Muscle layer of duodenum (tissue), 2 donors: Measurements from ENCODE around the gene ZNF230.

Source experiments
- H3K27ac ChIP-seq: one replicate; pipeline ENCODE4 v1.7.0; 2013; ENCODE audit warnings: mild to moderate bottlenecking, low read length
- H3K27me3 ChIP-seq: one replicate; pipeline ENCODE4 v1.7.0; 2013; ENCODE audit warnings: low read depth, mild to moderate bottlenecking, control low read depth, low read length
- H3K36me3 ChIP-seq, 2 donors: one replicate each; pipeline ENCODE4 v1.7.0; 2013; ENCODE audit warnings: low read length in 2 of 2, control low read depth in 1 of 2, mild to moderate bottlenecking in 1 of 2; ENCODE audit not compliant: insufficient read depth in 2 of 2, control insufficient read depth in 1 of 2
- H3K4me1 ChIP-seq, 2 donors: one replicate each; pipeline ENCODE4 v1.7.0; 2013; ENCODE audit warnings: low read length in 2 of 2, mild to moderate bottlenecking in 2 of 2, control low read depth in 1 of 2, moderate library complexity in 1 of 2; ENCODE audit not compliant: insufficient read depth in 2 of 2, control insufficient read depth in 1 of 2
- H3K4me3 ChIP-seq, 2 donors: one replicate each; pipeline ENCODE4 v1.7.0; 2013; ENCODE audit warnings: low read length in 2 of 2, low read depth in 1 of 2, mild to moderate bottlenecking in 1 of 2
- H3K9me3 ChIP-seq, 2 donors: one replicate each; pipeline ENCODE4 v1.7.0; 2013; ENCODE audit warnings: low read length in 2 of 2, control low read depth in 1 of 2, mild to moderate bottlenecking in 1 of 2; ENCODE audit not compliant: control insufficient read depth in 1 of 2
- donor health status: healthy.

The ZNF230 gene

GRCh38 chr19:44002212-44002565 lies 568 bp upstream of the ZNF230 start:
- Histone ChIP-seq H3K4me1 (peaks cover 0 to 16% of the 10 kb centered on the region in 2 donors), H3K27ac (peak overlapping the region; percentile 65), H3K9me3 (peaks cover 12 to 29% of the 10 kb centered on the region in 2 donors), H3K36me3 (peaks cover 3 to 25% of the 10 kb centered on the region in 2 donors), H3K27me3 (no peaks in the 10 kb centered on the region), H3K4me3 (peak overlapping the region; percentile 83 to 89)

- peaks cover 0 to 16% of the 10 kb centered on the region in 2 donors for H3K4me1 ChIP-seq
- peak overlapping the region; percentile 65 for H3K27ac ChIP-seq
- H3K27me3 ChIP-seq: no peaks in the 10 kb centered on the region
- H3K36me3 ChIP-seq: peaks cover 17 to 31% of the 10 kb centered on the region in 2 donors
- H3K9me3 ChIP-seq: peaks cover 21 to 28% of the 10 kb centered on the region in 2 donors
- H3K4me3 ChIP-seq: peak overlapping the region; percentile 83 to 89
Observed at GRCh38 chr19:44003461-44004009, 778 bp downstream of the ZNF230 start.

DNA sequence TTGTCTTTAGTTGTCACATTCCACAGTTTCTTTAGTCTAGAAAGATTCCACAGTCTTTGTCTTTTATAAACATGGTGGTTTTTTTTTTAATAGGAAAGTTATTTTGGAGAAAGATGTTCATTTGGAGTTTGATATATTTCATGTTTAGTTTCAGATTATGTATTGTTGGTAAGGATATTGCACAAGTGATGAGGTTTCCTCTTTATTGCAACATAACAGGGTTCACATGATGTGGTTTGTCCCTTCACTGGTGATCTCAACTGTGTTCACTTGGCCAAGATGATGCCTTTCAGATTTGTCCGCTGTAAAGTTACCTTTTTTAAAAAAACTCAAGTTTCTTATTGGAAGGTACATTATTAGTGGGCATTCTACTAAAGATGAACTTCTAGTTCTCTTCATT lies 3.2 kb downstream of the ZNF230 start:
- Histone ChIP-seq H3K4me3 (peak overlapping the region; percentile 14 to 47), H3K36me3 (peaks cover 39 to 55% of the 10 kb centered on the region in 2 donors), H3K27me3 (no peaks in the 10 kb centered on the region), H3K9me3 (peaks cover 44 to 46% of the 10 kb centered on the region in 2 donors), H3K4me1 (peaks cover 0 to 16% of the 10 kb centered on the region in 2 donors), H3K27ac (no peak overlapping the region)

- peaks cover 0 to 9% of the 10 kb centered on the region in 2 donors for H3K4me1 ChIP-seq
- peaks cover 48 to 70% of the 10 kb centered on the region in 2 donors for H3K36me3 ChIP-seq
- peaks cover 58 to 59% of the 10 kb centered on the region in 2 donors for H3K9me3 ChIP-seq
- H3K4me3 ChIP-seq: peak overlapping the region in 1 of 2 donors; percentile 47
- no peaks in the 10 kb centered on the region for H3K27me3 ChIP-seq
- H3K27ac ChIP-seq: no peak overlapping the region
Observed at GRCh38 chr19:44007473-44007872, 4.7 kb downstream of the ZNF230 start.

DNA sequence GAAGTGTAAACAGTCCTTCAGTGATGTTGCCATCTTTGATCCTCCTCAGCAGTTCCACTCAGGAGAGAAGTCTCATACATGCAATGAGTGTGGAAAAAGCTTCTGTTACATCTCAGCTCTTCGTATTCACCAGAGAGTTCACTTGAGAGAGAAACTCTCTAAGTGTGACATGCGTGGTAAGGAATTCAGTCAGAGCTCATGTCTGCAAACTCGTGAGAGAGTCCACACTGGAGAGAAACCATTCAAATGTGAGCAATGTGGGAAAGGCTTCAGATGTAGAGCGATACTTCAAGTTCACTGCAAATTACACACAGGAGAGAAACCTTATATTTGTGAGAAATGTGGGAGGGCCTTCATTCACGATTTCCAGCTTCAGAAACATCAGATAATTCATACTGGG lies 7.7 kb downstream of the ZNF230 start:
- peaks cover 63 to 71% of the 10 kb centered on the region in 2 donors for H3K9me3 ChIP-seq
- no peaks in the 10 kb centered on the region for H3K27me3 ChIP-seq
- H3K4me1 ChIP-seq: no peaks in the 10 kb centered on the region
- no peak overlapping the region for H3K27ac ChIP-seq
- H3K36me3 ChIP-seq: peaks cover 48 to 77% of the 10 kb centered on the region in 2 donors
- peak overlapping the region; percentile 27 to 31 for H3K4me3 ChIP-seq

- peaks cover 0 to 12% of the 10 kb centered on the region in 2 donors for H3K9me3 ChIP-seq
- H3K4me3 ChIP-seq: no peak overlapping the region
- H3K36me3 ChIP-seq: no peaks in the 10 kb centered on the region
- H3K27me3 ChIP-seq: no peaks in the 10 kb centered on the region
- no peak overlapping the region for H3K27ac ChIP-seq
- no peaks in the 10 kb centered on the region for H3K4me1 ChIP-seq
Observed at GRCh38 chr19:44019498-44019897, 16.7 kb downstream of the ZNF230 start.

GRCh38 chr19:44021221-44021620 lies 18.5 kb downstream of the ZNF230 start:
- H3K9me3 ChIP-seq: peaks cover 0 to 8% of the 10 kb centered on the region in 2 donors
- H3K4me1 ChIP-seq: peaks cover 0 to 6% of the 10 kb centered on the region in 2 donors
- no peaks in the 10 kb centered on the region for H3K27me3 ChIP-seq
- no peak overlapping the region for H3K27ac ChIP-seq
- H3K4me3 ChIP-seq: no peak overlapping the region
- H3K36me3 ChIP-seq: no peaks in the 10 kb centered on the region

GRCh38 chr19:44024900-44025216 lies 22.1 kb downstream of the ZNF230 start:
- Histone ChIP-seq H3K27ac (no peak overlapping the region), H3K4me1 (peaks cover 0 to 7% of the 10 kb centered on the region in 2 donors), H3K9me3 (peaks cover 9 to 28% of the 10 kb centered on the region in 2 donors), H3K4me3 (peak overlapping the region; percentile 84 to 94), H3K36me3 (peaks cover 18 to 34% of the 10 kb centered on the region in 2 donors), H3K27me3 (no peaks in the 10 kb centered on the region)

- H3K9me3 ChIP-seq: peaks cover 14 to 34% of the 10 kb centered on the region in 2 donors
- H3K4me3 ChIP-seq: peak within 1 kb of the TSS; percentile 84 to 94
- peaks cover 19 to 39% of the 10 kb centered on the region in 2 donors for H3K36me3 ChIP-seq
- no peaks in the 10 kb centered on the region for H3K27me3 ChIP-seq
- peaks cover 0 to 7% of the 10 kb centered on the region in 2 donors for H3K4me1 ChIP-seq
- peak within 1 kb of the TSS; percentile 35 for H3K27ac ChIP-seq
Observed at GRCh38 chr19:44025217-44025936, 22.6 kb downstream of the ZNF230 start, which contains the start of gene ZNF222. ZNF222 (plus strand) TSS chr19:44025379; CDS start chr19:44025437, 58 bp downstream.

DNA sequence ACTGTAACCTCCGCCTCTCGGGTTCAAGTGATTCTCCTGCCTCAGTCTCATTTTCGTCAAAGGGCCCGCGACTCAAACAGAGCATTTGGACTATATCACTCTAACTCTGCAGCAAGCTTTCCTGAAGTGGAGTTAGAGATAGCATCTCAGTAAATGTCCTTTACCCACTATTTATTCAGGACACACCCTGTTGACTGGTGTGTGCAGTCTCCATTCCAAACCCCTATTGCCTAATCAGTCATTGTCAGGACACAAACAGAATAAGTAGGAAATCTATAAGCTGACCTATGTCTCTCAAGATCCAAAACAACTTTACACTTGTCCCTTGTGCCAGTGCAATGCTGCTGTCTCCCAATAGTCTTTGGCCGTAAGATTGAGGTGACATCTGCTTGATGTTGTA lies 23.9 kb downstream of the ZNF230 start:
- H3K4me3 ChIP-seq: peak overlapping the region in 1 of 2 donors; percentile 52
- peaks cover 22 to 44% of the 10 kb centered on the region in 2 donors for H3K9me3 ChIP-seq
- H3K4me1 ChIP-seq: peaks cover 0 to 7% of the 10 kb centered on the region in 2 donors
- H3K27me3 ChIP-seq: no peaks in the 10 kb centered on the region
- H3K36me3 ChIP-seq: peaks cover 25 to 51% of the 10 kb centered on the region in 2 donors
- H3K27ac ChIP-seq: no peak overlapping the region

DNA sequence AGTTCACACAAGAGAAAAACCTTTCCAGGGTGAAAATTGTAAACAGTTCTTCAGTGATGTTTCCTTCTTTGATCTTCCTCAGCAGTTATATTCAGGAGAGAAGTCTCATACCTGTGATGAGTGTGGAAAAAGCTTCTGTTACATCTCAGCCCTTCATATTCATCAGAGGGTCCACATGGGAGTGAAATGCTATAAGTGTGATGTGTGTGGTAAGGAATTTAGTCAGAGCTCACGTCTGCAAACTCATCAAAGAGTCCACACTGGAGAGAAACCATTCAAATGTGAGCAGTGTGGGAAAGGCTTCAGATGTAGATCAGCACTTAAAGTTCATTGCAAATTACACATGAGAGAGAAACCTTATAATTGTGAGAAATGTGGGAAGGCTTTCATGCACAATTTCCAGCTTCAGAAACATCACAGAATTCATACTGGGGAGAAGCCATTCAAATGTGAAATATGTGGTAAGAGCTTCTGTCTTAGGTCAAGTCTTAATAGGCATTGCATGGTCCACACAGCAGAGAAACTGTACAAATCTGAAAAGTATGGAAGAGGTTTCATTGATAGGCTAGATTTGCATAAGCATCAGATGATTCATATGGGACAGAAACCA lies 29.3 kb downstream of the ZNF230 start:
- Histone ChIP-seq H3K9me3 (peaks cover 57 to 88% of the 10 kb centered on the region in 2 donors), H3K27me3 (no peaks in the 10 kb centered on the region), H3K36me3 (peaks cover 30 to 66% of the 10 kb centered on the region in 2 donors), H3K27ac (no peak overlapping the region), H3K4me1 (no peaks in the 10 kb centered on the region), H3K4me3 (peak overlapping the region; percentile 13 to 50)
